Astrocyte of the spinal cord (primary cell): Measurements from ENCODE around the gene CBY1.

Experiments
- DNase-seq: peaks from one replicate; pipeline ENCODE4 v3.0.0; 2011; ENCODE audit warnings: low read depth, low spot score
- H3K4me3 ChIP-seq: 2 replicates; pipeline ENCODE4 v1.5.1; 2011; ENCODE audit warnings: low read depth, mild to moderate bottlenecking, low read length, moderate library complexity
- CTCF ChIP-seq: IDR thresholded peaks from 2 replicates; pipeline ENCODE4 v1.5.1; 2012; ENCODE audit warnings: low read depth, mild to moderate bottlenecking, low read length, inconsistent platforms
- in situ Hi-C: cut with HindIII; loops from 2 replicates; pipeline ENCODE4 v1.10.0; 2017; ENCODE audit warnings: low sequenced_read_pairs

CBY1 gene

GRCh38 chr22:38645430-38645829, 11.0 kb upstream of the CBY1 start:
- no peak for DNase-seq
- in situ Hi-C loops: no loop called here
- no peak overlapping the region for H3K4me3 ChIP-seq
- TF ChIP-seq CTCF: no peak

GRCh38 chr22:38649841-38650522, 6.5 kb upstream of the CBY1 start:
- no peak for DNase-seq
- TF ChIP-seq CTCF: no peak
- no peak overlapping the region for H3K4me3 ChIP-seq
- in situ Hi-C loops: no loop called here

- TF ChIP-seq CTCF: no peak
- DNase-seq: no peak
- no peak overlapping the region for H3K4me3 ChIP-seq
- in situ Hi-C loops: no loop called here
Observed at GRCh38 chr22:38652859-38653258, 3.6 kb upstream of the CBY1 start.

DNA sequence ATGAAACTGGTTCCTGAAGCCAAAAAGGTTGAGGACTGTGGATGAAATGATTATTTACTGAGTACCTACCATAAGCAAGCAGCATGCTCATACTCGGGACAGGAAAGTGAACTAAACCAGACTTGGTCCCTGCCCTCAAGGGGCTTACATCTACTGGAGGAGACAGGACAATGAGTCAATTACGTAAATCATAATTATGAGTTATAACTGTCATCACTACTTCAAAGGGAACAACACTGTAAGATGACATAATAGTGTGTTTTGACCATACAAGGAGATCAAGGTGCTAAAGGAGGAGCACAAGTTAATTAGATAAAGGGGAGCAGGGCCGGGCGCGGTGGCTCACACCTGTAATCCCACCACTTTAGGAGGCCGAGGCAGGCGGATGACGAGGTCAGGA, 2.7 kb upstream of the CBY1 start:
- in situ Hi-C loops: no loop called here
- TF ChIP-seq CTCF: no peak
- H3K4me3 ChIP-seq: no peak overlapping the region
- DNase-seq: no peak

GRCh38 chr22:38655519-38656255, 751 bp upstream of the CBY1 start:
- peak overlapping the region; percentile 92 for H3K4me3 ChIP-seq
- in situ Hi-C loops: no loop called here
- TF ChIP-seq CTCF: no peak
- peak; percentile 24 for DNase-seq

GRCh38 chr22:38657045-38657909, 839 bp downstream of the CBY1 start:
- in situ Hi-C loops: no loop called here
- DNase-seq: peak; percentile 12
- TF ChIP-seq CTCF: no peak
- peak overlapping the region; percentile 92 for H3K4me3 ChIP-seq
